HUDEP-2 (cell line): ENCODE data around the gene PGK2.
A peak's percentile ranks its signal among the peaks of the same experiment; 100 is the strongest.

Experiments
- DNase-seq, 76 experiments: peaks; one replicate each; lab custom pipeline; 2025; ENCODE audit not compliant: unreplicated experiment in 76 of 76; lab: John Stamatoyannopoulos, UW

Gene PGK2

DNA sequence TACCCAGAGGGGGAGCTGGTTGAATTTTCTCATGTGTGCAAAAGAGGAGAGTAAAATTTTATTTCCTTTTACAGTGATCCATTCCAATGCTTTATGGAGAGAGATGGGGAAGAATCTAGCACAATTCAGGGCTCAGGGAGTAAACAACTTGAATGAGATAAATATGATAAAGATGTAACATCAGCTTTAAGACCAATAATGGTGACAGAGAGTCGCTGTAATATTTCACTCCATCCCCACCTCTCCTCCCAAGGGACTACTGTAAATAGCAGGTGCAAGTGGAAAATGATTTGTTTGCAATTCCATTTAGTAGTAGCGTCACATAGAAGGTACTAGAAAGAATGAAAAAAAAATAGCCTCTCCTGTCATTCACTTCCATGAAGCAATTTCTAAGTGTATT is 47.7 kb downstream of the PGK2 start:
- no peak for DNase-seq

DNA sequence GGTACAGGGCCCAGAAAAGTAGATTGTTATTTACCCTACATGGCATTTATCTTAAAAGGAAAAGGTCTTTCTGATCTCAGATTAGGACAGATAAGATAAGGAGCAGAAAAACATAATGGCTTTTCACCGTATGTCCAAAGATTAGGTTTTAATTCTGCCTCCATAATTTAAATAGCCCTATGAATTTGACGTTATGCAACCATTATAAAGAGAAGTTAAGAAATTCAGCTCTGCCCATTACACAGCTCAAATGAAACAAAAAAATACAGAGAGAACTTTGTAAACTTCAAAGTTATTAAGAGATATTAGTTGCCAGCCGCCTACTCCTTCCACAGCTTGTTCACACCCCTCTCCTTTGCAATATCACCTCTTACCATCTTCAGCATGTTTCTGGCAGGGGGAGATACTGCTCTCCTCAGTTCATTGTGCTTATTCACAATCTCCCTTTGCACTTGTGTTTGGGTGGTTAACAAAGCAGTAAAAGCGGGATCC is 51.0 kb downstream of the PGK2 start:
- peak in 68 of 76 experiments; percentile 10 to 94 (median 70) for DNase-seq
